ENCODE results near the gene HAT1. TPM values are rescaled to one million over a fixed set of nuclear protein-coding genes. Genes with fewer than 3 reads are reported as not detected.
"Not testable (repeated sequence)": the region's sequence is repeated elsewhere in the genome, so short reads cannot be mapped to it uniquely, and the experiment has no call there.

Gene HAT1
- total and polyA plus RNA-seq, 8 donors: 29.7 to 70.6 (median 58.6) TPM

DNA sequence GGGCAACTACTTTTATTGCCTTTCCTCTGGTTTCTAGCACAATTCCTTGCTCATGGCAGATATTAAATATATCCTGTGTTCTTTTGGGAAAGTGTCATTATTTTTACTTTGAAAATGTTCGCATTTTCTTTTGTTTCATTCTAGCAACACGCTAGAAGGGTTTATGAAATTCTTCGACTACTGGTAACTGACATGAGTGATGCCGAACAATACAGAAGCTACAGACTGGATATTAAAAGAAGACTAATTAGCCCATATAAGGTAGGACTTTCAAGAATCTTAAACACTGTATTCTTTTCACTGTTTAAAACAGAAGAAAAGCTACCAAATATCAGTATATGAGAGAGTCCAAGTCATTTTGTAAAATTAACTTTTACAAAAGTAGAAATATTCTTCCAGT lies 56.8 kb downstream of the HAT1 start:
- TF ChIP-seq CTCF (IDR thresholded peaks at IDR 0.05): no peak
- Histone ChIP-seq H3K27me3 (no peaks in the 10 kb centered on the region), H3K4me3 (no peak overlapping the region), H3K36me3 (peaks cover 0 to 50% of the 10 kb centered on the region in 2 donors), H3K4me1 (no peaks in the 10 kb centered on the region), H3K27ac (no peak overlapping the region), H3K9me3 (no peaks in the 10 kb centered on the region)
- intact Hi-C loops (cut with DNase I): no loop called here
- DNase-seq: no peak
- no peak for ATAC-seq

DNA sequence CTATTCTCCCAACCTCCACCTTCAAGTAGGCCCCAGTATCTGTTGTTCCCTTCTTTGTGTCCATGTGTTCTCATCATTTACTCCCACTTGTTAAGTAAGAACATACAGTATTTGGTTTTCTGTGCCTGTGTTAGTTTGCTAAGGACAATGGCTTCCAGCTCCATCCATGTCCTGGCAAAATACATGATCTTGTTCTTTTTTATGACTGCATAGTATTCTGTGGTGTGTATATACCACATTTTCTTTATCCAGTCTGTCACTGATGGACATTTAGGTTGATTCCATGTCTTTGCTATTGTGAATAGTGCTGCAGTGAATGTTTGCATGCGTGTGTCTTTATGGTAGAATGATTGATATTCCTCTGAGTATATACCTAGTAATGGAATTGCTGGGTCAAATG lies 61.7 kb downstream of the HAT1 start:
- H3K4me1 ChIP-seq; ATAC-seq; H3K4me3 ChIP-seq; intact Hi-C loops (cut with DNase I); DNase-seq; H3K9me3 ChIP-seq; H3K27ac ChIP-seq; H3K27me3 ChIP-seq: not testable (repeated sequence)
- peaks cover 0 to 23% of the 10 kb centered on the region in 2 donors for H3K36me3 ChIP-seq

- DNase-seq: no peak
- TF ChIP-seq CTCF (IDR thresholded peaks at IDR 0.05): no peak
- Histone ChIP-seq H3K27me3 (peaks cover 0 to 18% of the 10 kb centered on the region in 2 donors), H3K27ac (no peak overlapping the region), H3K4me1 (no peaks in the 10 kb centered on the region), H3K9me3 (no peaks in the 10 kb centered on the region), H3K36me3 (peaks cover 0 to 12% of the 10 kb centered on the region in 2 donors), H3K4me3 (no peak overlapping the region)
- no peak for ATAC-seq
- intact Hi-C loops (cut with DNase I): no loop called here
Observed at GRCh38 chr2:171985076-171985475, 62.8 kb downstream of the HAT1 start.

DNA sequence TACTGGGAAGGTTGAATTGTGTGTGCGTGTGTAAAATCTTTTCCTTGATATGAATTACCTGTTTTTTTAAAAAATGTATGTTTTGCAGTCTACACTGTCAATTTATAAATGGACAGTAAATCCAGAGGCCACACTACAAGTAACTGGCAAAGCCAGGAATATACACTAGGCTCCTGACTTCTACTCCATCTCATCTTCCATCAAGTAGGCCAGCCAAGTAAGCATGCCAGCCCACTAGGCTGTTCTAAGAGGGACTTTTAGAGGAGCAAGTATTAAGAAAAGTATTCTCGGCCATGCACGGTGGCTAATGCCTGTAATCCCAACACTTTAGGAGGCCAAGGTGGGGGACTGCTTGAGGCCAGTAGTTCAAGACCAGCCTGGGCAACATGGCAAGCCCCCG lies 64.5 kb downstream of the HAT1 start:
- intact Hi-C loops (cut with DNase I): no loop called here

GRCh38 chr2:171991027-171991426 lies 68.8 kb downstream of the HAT1 start:
- H3K27ac ChIP-seq: no peak overlapping the region
- DNase-seq (peak in 1 of 4 donors; percentile 1), ATAC-seq (peak; percentile 96)
- no peak overlapping the region for H3K4me3 ChIP-seq
- H3K27me3 ChIP-seq: peaks cover 6 to 56% of the 10 kb centered on the region in 2 donors
- no peak for TF ChIP-seq CTCF (IDR thresholded peaks at IDR 0.05)
- no peaks in the 10 kb centered on the region for H3K36me3 ChIP-seq
- intact Hi-C loops (cut with DNase I): no loop called here
- H3K9me3 ChIP-seq: no peaks in the 10 kb centered on the region
- no peaks in the 10 kb centered on the region for H3K4me1 ChIP-seq

More for the DNA sequence above, 64.5 kb downstream of the HAT1 start:
- Histone ChIP-seq H3K36me3 (peaks cover 0 to 2% of the 10 kb centered on the region in 2 donors), H3K9me3 (no peaks in the 10 kb centered on the region), H3K27me3 (peaks cover 0 to 18% of the 10 kb centered on the region in 2 donors), H3K4me1 (no peaks in the 10 kb centered on the region), H3K27ac (no peak overlapping the region), H3K4me3 (no peak overlapping the region)
- ATAC-seq (no peak), DNase-seq (no peak)
- no peak for TF ChIP-seq CTCF (IDR thresholded peaks at IDR 0.05)

DNA sequence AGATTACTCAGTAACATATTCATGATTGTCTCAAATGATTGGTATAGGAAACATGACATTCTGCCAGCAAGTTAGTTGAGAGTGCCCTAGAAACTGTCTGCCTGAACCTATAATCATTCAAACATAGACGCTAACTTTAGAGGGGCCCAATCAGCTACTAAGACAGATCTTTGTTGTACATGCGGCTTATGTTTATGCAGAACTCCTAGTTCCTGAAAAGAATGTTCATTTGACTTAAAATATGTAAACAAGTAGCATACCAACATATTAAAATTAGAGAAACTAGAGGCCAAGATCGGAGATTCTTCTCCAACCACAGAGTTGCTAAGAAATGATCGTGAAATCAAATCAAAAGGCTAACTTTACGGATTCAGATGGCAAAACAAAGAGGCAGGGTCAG lies 73.3 kb downstream of the HAT1 start:
- H3K27ac ChIP-seq: no peak overlapping the region
- H3K27me3 ChIP-seq: peaks cover 14 to 63% of the 10 kb centered on the region in 2 donors
- no peak for ATAC-seq
- H3K9me3 ChIP-seq: no peaks in the 10 kb centered on the region
- H3K4me3 ChIP-seq: no peak overlapping the region
- H3K36me3 ChIP-seq: no peaks in the 10 kb centered on the region
- H3K4me1 ChIP-seq: peaks cover 0 to 11% of the 10 kb centered on the region in 2 donors
- DNase-seq: no peak
- TF ChIP-seq CTCF (IDR thresholded peaks at IDR 0.05): no peak
- intact Hi-C loops (cut with DNase I): no loop called here

All from left lung (tissue), 10 donors.